ENCODE results near the gene CCDC178.

CCDC178 gene

DNA sequence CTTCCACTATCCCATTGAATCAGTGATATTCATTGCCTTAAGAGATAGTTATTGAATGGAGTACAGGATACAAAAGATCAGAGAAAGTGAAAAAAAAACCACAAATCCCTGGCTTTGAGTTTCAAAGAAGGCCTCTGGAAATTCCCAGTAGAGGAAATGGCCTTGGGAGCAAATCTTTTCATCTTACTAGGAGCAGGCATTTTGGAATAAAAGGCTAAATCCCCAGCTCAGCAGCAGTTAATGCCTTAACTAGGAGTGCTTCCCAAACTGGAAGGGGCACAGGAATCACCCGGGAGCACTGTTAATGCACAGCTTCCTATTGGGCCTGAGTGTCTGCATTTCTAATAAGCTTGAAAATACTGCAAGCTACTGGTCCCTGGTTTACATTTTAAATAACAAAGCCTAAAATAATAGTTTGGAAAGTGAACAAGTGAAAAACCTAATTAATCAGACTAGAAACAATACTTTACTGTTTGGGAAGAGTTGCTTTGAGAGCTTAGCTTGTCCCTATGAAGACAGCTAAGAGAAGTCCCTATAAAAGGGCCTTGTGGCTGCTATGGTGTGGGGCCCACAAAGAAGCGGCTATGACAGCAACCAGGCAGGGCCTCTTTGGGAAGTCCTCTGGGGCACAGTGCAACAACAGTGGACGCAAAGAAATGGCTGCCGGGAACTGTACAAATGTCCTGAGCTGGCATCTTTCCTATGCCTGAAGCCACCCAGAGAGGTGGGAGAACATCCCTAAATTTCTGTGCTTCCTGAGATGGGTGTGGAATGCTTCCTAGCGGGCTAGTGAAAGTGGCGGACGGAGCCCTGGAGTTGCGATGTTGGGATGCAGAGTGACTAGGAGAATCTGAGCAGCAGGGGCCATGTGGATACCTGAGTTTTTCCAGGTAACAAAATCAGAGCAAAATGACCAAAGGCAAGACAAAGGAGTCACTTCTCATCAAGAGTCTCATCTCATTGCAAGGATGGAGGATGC, 550.6 kb downstream of the CCDC178 start:
- no peak for DNase-seq (ENCODE audit: low read depth, low spot score)

DNA sequence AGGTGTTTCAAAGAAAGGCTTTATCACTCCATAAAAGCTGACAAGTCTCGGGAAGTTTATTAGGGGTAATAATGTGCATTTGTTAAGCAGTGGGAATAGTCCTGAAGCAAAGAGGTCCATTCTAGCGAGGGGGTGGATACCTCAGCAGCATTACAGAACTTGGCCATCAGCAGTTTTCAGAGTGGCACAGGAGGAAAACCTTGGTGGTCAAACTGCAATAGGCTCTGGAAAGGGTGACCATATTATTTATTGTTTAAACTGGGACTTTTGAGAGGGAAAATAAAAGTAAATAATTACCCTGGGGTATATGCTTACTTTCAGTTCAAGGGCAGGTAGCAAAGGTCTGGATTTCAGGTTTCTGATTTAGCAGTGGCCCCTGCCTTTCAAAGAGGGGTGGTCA, 552.2 kb downstream of the CCDC178 start:
- no peak for DNase-seq (ENCODE audit: low read depth, low spot score)

Data from astrocyte of the hippocampus (primary cell).